Upper lobe of left lung (tissue), 4 donors: Measurements from ENCODE around the gene ARHGEF40.

Experiments
- CTCF ChIP-seq, 6 experiments: fragments of 450-650 bp in 4 of 6; fragments of 200-600 bp in 2 of 6; sonication (generic) in 2 of 6; IDR thresholded peaks; one replicate each; pipeline ENCODE4 v1.5.1; 2016 to 2019; ENCODE audit warnings: antibody characterized with exemption in 6 of 6
- POLR2A ChIP-seq, 4 donors: fragments of 450-650 bp; IDR thresholded peaks; one replicate each; pipeline ENCODE4 v1.5.1; 2016 to 2017; ENCODE audit warnings: antibody characterized with exemption in 4 of 4, mild to moderate bottlenecking in 2 of 4
- POLR2AphosphoS5 ChIP-seq, 2 donors: sonication (generic); formaldehyde crosslinking; IDR thresholded peaks; one replicate each; pipeline ENCODE4 v1.5.1; 2017; ENCODE audit warnings: antibody characterized with exemption in 2 of 2

- TF ChIP-seq CTCF (IDR thresholded peaks at IDR 0.05) (no peak), POLR2A (IDR thresholded peaks at IDR 0.05) (no peak), POLR2AphosphoS5 (IDR thresholded peaks at IDR 0.05) (no peak)
Measured at GRCh38 chr14:21069388-21070082, 569 bp upstream of the ARHGEF40 start.
